Measurements from ENCODE around the gene MOB2. TPM values are rescaled to one million over a fixed set of nuclear protein-coding genes. Genes with fewer than 3 reads are reported as not detected.

The MOB2 gene
- total RNA-seq, 1 donor from 2014 or later = 15.0 TPM

- no peak for DNase-seq (ENCODE audit: low read depth)
Observed at GRCh38 chr11:1473011-1473628, 13.5 kb downstream of the MOB2 start.

DNA sequence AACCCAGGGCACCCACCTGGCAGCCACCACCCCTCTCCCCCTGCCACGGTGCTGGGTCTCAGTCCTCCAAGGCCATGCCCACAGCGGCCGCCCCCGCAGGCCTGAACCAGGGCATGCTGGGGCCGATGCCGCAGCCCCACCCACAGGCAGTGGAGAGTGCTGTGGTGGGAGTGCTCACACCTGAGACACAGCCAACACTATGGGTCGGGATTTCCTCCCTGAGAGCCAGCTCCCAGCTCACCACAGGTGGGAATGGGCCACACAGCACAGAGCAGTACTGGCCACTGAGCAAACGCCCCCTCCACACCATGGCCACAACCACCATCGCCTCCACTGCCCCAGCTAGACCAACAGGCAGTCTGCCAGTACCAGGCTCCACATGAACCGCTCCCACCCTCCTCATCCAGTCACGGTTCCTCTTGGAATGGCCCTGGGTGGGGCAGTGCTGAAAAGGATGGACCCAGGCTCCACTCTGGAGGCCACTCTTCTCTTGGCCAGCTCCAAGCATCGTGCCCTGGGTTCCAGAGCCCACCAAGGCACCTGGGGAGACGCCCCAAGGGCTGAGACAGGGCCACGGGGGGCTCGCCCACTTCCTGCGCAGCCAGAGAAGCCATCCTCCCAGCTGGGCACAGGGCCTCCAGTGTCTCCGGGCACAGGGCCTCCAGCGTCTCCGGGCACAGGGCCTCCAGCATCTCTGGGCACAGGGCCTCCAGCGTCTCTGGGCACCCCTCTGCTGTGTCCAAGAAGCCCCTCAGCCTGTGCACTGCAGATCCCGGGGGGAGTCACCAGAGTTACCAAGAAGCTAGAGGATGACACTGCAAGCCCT is 14.2 kb downstream of the MOB2 start:
- DNase-seq (ENCODE audit: low read depth) = no peak

- DNase-seq (ENCODE audit: low read depth) = no peak
Observed at GRCh38 chr11:1471736-1472135, 14.8 kb downstream of the MOB2 start.

DNA sequence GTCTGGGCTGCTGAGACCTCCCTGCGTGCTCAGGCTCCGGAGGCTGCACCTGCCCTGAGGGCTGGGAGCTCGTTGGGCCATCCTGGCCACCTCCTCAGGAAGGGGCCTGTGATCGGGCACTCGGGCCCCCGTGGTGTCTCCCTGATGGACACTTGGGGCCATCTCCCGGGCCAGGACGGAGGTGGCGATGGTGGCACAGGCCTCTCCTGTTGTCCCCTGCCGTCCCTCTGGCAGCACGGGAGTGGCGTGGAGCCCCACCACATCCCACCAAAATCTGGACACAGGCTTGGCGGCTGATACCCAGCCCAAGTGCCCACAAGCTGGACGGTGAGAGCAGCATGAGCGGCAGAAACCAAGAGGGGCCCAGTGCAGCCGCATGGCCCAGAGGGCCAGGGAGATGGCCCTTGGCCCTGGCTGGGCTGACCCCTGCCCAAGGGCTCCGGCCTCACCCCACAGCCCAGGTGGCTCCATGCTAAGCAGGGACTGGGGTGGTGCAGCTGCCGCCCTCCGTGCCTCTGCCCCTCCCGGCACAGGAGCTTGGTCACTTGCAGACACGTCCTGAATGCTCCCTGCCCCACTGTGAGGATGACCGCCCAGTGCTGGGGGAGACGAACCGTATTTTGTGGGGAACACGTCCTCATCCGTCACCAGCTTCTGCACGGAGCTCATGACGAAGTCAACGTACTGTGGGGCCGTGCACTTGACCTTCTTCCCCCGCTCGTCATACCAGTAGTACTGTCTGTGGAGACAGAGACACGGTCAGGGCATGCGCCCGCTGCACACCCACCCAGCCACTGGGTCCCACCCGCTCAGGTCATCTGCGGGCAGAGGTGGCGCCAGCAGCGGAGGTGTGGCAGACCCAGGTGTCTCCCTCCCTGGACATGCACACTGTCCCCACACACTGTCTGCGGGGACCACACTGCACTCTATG is 15.6 kb downstream of the MOB2 start:
- DNase-seq (ENCODE audit: low read depth) = no peak

DNA sequence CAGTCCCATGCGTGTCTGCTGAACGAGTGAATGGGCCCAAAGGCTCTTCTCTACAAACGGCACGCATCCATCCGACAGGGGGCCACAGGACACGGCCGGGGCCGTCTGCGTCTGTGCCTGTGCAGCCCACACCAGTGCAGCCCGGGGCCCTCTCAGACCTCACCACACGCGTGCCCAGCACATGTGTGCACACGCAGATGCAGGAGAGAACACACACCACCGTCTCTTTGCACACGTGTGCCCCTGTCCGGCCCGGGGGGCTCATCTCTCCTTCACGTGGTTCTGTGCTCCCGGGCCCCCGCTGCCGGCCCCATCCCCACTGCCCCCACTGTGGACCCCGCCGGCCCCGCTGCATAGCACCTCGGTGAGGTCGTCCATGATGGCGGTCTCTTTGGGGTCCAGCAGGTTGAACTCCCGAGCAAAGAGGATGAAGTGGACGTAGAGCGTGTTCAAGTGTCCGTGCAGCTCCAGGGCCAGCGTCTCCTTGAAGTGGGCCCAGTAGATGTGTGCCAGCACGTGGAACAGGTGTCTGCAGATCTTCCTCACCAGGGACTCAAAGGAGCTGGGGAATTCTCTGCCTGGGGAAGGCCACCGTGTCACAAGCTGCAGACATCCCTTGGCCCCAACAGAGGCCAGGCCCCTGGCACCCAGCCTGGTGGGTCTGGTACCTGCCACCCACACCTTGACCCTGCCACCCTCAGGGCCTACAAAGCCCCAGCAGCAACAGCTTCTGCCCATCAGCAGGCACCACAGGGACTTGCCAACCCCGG is 16.5 kb downstream of the MOB2 start:
- no peak for DNase-seq (ENCODE audit: low read depth)

- DNase-seq (ENCODE audit: low read depth) = no peak
Observed at GRCh38 chr11:1469287-1469910, 17.2 kb downstream of the MOB2 start.

DNA sequence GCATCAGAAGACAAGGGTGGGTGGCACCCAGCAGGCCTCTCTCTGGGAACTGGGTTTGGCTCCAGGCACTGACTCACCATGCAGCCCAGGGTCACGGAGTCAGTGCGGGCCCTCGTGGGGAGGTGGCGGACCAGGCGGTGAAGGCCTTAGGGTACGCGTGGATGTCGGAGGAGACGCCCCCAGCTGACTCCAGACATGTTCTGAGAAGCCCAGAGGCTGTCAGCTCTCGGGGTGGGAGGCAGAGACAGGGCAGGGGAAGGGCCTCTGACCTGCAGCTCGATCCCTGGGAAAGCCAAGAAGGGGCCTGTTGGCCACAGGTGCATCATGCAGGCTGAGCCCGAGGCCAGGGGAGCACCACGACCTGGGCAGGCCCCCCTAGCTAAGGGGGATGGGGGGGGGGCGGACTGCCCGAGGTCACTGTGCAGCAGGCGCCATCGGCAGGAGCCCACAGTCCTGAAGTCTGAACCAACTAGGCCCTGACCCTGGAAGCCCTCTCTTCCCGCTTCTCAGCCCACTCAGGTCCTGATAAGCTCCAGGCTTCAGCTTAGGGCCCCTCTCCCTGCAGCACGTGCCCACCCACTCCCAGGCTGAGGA is 18.0 kb downstream of the MOB2 start:
- no peak for DNase-seq (ENCODE audit: low read depth)

- no peak for DNase-seq (ENCODE audit: low read depth)
Observed at GRCh38 chr11:1468002-1468401, 18.6 kb downstream of the MOB2 start.

DNA sequence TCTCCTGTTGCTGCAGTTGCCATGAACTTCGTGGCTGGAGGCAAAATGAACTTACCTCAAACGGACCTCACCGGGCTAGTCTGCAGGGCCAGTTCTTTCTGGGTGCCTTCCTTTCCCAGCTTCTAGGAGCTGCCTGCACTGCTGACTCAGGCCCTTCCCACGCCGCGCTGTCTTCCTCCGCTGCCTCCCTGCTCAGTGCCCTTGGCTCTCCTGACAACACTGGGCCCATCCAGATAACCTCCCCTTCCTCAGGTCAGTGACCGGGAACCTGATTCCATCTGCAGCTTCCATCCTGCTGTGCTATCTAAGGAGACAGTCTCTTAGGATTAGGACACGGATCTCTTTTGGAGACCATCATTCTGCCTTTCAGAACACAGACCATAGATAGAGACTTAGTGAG is 19.3 kb downstream of the MOB2 start:
- no peak for DNase-seq (ENCODE audit: low read depth)

GRCh38 chr11:1466784-1467183 is 19.8 kb downstream of the MOB2 start:
- no peak for DNase-seq (ENCODE audit: low read depth)

DNA sequence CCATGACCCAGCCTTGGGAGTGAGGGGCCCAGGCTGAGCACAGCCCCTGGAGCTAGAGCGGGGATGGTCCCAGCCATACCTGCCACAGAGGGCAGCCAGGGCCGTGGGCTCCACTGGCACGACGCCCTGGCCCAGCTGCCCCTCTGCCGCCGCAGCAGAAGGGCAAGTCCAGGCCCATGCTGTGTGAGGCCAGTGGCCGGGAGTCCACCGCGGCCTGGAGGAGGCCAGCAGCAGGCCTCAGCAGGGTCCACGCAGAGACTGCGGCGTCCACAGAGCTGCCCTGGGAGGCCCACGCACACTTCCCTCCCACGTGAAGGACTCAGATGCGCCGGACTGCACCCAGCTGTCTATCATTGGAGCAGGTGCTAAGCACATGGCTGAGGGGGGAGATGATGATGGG is 23.5 kb downstream of the MOB2 start:
- no peak for DNase-seq (ENCODE audit: low read depth)

DNA sequence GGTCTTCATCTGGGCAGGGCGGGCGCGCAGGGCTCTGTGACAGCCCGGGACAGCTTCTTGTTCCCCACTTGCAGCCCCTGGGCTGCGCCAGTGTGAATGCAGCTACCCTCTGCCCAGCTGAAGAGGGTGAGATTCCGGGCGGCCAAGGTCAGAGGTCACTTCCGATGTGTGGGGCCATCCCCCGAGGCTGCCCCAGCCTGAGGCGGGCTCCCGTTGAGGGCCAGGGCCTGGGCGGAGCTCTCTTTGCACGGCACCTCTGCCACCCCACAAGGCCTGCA is 23.9 kb downstream of the MOB2 start:
- no peak for DNase-seq (ENCODE audit: low read depth)

DNA sequence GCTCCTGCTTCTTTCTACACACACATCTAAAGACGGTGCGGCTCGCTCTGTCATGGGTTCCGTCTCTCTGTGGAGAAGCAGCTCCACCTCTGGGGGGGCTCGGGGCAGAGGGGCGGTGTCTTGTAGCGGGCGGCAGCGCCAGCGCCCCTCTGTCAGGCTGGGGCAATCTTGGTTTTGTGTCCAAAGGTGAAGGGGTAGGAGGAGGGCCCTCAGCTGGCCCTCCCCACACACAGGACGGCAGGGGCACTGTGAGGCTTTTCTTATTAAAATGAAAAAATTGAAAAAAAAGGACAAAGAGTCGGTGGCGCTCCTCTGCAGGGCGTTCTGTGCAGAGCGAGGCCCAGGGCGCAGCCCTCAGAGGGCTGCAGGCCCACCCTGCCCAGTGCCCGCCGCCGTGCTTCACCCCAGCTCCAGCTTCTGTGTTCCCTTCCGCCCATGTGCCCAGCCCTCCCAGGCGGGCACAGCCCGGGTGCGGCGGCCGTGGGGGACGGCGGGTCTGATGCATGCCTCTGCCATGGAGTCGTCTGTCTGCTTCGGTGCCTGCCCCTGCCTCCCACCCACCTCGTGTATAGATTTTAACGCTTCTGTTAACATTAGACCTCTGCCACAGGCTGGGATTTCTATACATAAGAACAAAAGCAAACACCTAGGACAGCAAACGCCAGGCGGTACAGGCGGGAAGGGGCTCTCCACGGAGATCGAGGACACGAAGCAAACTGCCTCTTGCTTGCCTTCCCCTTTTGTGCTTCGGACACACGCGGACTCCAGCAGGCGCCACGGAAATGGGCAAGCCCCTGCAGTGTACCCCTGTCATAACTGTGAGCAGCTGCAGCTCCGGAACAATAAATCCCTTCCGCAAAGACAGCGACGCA is 24.5 kb downstream of the MOB2 start:
- DNase-seq (ENCODE audit: low read depth) = no peak

GRCh38 chr11:1460986-1461825 is 25.4 kb downstream of the MOB2 start:
- DNase-seq (ENCODE audit: low read depth) = no peak

GRCh38 chr11:1460396-1460985 is 26.1 kb downstream of the MOB2 start:
- no peak for DNase-seq (ENCODE audit: low read depth)

GRCh38 chr11:1459764-1460395 is 26.7 kb downstream of the MOB2 start:
- no peak for DNase-seq (ENCODE audit: low read depth)

GRCh38 chr11:1459219-1459575 is 27.4 kb downstream of the MOB2 start:
- no peak for DNase-seq (ENCODE audit: low read depth)

All from myocyte (in vitro differentiated cells).